Activated T-cell treated with anti-CD3 and anti-CD28 coated beads, Interleukin-2, amount 50 U/mL, for 24 hours (primary cell): ENCODE measurements around the gene NDOR1.
A peak's percentile ranks its signal among the peaks of the same experiment; 100 is the strongest.

Experiments used
- DNase-seq: peaks from one replicate; pipeline ENCODE4 v3.0.0-alpha.2; 2020
- H3K27ac Mint-ChIP-seq: 2 replicates; pipeline ENCODE4 v1.8.0; 2020; ENCODE audit warnings: mild to moderate bottlenecking, mixed read lengths
- H3K27me3 Mint-ChIP-seq: 2 replicates; pipeline ENCODE4 v1.8.0; 2020; ENCODE audit warnings: mixed read lengths
- H3K36me3 Mint-ChIP-seq: 2 replicates; pipeline ENCODE4 v1.8.0; 2020; ENCODE audit warnings: low read depth, mixed read lengths
- H3K4me1 Mint-ChIP-seq: 2 replicates; pipeline ENCODE4 v1.8.0; 2020; ENCODE audit warnings: low read depth, mixed read lengths
- H3K4me3 Mint-ChIP-seq: 2 replicates; pipeline ENCODE4 v1.8.0; 2020; ENCODE audit warnings: mild to moderate bottlenecking, moderate library complexity, mixed read lengths
- H3K9me3 Mint-ChIP-seq: 2 replicates; pipeline ENCODE4 v1.8.0; 2020; ENCODE audit warnings: mixed read lengths

Gene NDOR1

DNA sequence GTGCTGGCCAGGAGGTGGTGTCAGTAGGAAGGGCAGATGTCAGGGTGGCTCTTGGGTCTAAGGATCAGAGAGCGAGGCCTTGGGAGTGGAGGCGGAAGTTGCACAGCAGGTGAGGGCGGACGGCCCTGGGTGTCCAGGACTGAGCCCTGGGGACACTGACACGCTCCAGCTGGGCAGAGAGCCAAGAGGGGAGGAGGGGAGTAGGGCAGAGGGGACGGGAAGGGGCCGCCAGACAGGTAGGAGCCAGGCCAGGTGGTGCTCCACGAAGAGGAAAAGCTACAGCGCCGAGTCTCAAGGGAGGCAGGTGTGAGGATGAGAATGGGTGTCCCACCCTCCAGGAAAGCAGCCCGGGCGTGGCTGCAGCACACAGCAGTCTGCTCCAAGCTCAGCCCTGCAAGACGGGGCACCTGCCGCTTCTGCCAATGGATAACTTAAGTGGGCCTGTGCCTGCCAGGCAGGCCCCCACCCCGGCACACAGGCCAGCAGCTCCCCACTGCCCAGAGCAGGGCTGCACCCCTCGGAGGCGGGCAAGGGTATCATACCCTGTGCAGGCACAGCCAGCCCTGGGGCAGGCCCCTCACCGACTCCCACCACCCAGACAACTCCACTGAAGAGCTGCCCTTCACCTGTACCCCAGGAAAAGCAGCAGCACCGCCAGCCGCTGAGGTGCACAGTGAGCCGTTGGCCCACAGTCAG, 9.8 kb upstream of the NDOR1 start:
- Mint-ChIP-seq H3K27ac (no peak overlapping the region), H3K36me3 (peaks cover 11% of the 10 kb centered on the region), H3K4me1 (peaks cover 17% of the 10 kb centered on the region), H3K27me3 (no peaks in the 10 kb centered on the region), H3K4me3 (no peak overlapping the region), H3K9me3 (no peaks in the 10 kb centered on the region)
- no peak for DNase-seq

DNA sequence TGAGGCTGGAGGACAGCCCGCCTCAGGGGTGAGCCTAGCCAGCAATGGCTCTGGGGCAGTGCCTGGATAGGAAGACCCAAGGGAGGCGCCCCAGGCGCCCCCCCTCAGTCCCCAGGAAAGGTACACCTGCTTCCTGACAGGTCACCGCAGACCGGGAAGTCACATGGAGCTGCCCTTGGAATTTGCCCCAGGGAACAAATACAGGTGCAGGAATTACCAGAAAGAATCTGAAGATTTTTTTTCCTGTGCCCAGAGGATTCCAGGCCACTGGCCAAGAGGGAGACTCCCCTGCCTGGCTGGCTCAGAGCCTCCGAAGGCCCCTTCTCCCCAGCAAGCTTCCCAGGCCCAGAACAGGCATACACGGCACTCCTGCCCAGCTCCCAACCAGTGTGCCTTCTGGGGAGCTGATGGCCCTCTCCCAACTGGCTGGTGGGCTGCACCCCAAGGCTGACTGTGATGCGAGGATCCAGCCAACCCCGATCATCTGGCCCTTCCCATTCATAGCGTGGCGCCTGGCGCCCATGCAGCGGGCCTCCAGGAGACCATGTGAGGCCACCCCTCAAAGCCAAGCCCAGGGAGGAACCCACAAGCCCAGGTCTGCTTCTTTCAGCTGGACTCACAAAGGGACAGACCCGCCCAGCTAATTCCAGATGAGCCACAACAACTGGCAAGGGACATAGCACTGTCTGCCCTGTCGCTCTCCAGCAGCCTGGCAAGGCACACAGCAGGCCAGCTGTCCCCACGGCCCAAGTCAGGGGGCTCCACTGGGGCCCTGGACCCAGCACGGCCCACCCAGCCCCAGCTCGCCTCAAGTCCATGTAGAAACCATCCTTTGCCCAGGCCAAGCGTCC, 7.2 kb upstream of the NDOR1 start:
- H3K9me3 Mint-ChIP-seq = no peaks in the 10 kb centered on the region
- H3K36me3 Mint-ChIP-seq = peaks cover 8% of the 10 kb centered on the region
- H3K4me3 Mint-ChIP-seq = peak overlapping the region; percentile 33
- peaks cover 29% of the 10 kb centered on the region for H3K4me1 Mint-ChIP-seq
- no peak overlapping the region for H3K27ac Mint-ChIP-seq
- no peak for DNase-seq
- no peaks in the 10 kb centered on the region for H3K27me3 Mint-ChIP-seq

DNA sequence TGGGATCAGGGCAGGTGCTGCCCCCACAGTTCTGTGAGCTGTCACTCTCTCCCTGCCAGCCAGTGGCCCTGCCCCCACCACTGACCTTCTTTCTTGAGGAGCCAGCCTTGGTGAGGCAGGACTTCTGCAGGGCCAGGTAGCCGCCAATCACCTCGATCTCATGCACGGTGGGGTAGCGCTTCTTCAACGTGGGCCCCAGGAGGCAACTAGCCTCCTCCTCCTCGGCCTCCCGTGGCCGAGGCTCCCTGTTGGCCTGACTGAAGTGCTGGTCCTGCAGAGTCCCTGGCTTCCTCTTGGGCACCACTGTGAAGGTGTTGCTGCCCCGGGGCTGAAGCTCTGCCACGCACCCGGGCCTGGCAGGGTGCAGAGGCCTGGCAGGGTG, 6.6 kb upstream of the NDOR1 start:
- Mint-ChIP-seq H3K27ac (no peak overlapping the region), H3K27me3 (no peaks in the 10 kb centered on the region), H3K4me3 (peak overlapping the region; percentile 33)

DNA sequence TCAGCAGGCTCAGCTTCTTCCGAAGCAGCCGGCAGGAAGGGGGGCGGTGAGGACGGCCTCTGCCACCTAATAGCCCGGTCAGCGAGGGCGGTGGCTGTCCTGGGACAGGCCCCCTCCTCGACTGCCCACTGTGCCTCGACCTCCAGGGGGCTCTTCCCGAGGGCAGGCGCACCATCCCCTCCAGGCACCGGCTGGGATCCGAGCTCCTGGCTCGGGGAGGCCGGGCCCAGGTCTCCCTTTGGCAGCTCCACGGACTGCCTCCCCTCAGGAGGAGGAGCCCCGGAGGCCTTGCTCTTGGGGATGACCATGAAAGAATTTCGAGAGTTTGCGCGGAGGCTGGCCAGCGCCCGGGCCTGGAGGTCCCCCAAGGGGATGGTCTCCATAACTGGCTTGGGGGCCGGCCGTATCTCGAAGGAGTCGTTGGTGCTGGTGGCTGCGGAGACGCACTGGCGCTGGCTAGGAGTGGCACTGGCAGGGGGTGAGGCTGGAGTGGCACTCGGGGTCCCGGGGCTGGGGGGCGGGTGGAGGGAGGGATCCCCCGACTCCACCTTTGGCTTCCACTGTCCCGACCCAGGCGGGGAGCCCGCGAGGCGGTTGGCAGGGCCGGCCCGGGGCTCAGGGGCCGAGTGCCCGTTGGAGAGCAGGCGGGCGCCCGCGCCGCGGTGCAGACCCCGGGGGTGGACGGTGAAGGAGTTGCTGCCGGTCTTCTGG, 5.9 kb upstream of the NDOR1 start:
- Mint-ChIP-seq H3K4me3 (peak overlapping the region; percentile 77), H3K27ac (peak overlapping the region; percentile 68), H3K4me1 (peaks cover 40% of the 10 kb centered on the region), H3K36me3 (peaks cover 14% of the 10 kb centered on the region), H3K9me3 (no peaks in the 10 kb centered on the region), H3K27me3 (no peaks in the 10 kb centered on the region)
- DNase-seq = no peak

More for the DNA sequence above, 6.6 kb upstream of the NDOR1 start:
- no peak for DNase-seq
- Mint-ChIP-seq H3K4me1 (peaks cover 33% of the 10 kb centered on the region), H3K9me3 (no peaks in the 10 kb centered on the region), H3K36me3 (peaks cover 8% of the 10 kb centered on the region)

DNA sequence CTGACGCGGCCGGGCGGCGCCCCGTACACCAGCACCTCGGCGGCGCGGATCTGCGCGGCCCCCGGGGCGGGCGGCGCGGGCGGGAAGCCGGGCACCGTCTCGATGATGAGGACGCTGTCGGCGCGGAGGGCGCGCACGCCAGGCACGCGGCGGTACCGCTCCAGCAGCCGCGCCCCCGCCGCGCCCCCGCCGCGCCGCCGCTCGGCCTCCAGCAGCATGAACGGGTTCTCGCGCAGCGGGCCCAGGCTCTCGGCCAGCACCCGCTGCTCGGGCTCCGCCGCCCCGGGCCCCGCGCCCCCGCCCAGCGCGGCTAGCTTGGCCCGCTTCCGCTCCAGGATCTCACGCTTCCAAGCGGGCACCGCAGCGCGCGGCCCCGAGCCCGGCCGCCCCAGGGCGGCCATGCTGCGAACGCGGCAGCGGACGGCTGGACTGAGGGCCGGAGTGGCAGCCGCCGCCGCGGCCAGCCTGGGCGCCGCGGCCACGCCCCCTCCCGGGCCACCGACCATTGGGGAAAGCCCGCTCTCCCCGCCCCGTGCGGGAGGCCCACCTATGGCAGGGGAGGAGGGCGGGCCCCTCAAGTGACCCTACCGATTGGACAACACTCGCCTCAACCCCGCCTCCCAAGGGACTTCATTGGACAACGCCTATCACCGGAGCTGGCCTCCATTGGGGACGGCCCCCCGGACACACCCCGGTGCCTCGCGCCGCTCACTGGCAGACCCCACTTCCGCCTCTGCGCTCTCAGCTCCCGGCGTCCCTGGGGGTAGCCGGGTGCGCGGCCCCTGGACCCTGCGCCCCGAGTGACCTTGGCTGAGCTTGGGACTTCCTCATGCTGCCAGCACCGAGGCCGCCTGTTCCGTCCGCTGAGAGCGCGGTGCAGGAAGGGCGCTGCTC, 4.9 kb upstream of the NDOR1 start, which contains the start of gene TPRN:
Gene TPRN, minus strand, starts transcription at position 431 of the 894 bp plus-strand sequence. Its CDS starts 30 bp downstream, at position 401.
- H3K4me3 Mint-ChIP-seq = peak within 1 kb of the TSS; percentile 87
- peak within 1 kb of the TSS; percentile 90 for H3K27ac Mint-ChIP-seq
- no peaks in the 10 kb centered on the region for H3K9me3 Mint-ChIP-seq
- peaks cover 42% of the 10 kb centered on the region for H3K4me1 Mint-ChIP-seq
- no peaks in the 10 kb centered on the region for H3K27me3 Mint-ChIP-seq
- peak; percentile 96 for DNase-seq
- H3K36me3 Mint-ChIP-seq = peaks cover 20% of the 10 kb centered on the region

DNA sequence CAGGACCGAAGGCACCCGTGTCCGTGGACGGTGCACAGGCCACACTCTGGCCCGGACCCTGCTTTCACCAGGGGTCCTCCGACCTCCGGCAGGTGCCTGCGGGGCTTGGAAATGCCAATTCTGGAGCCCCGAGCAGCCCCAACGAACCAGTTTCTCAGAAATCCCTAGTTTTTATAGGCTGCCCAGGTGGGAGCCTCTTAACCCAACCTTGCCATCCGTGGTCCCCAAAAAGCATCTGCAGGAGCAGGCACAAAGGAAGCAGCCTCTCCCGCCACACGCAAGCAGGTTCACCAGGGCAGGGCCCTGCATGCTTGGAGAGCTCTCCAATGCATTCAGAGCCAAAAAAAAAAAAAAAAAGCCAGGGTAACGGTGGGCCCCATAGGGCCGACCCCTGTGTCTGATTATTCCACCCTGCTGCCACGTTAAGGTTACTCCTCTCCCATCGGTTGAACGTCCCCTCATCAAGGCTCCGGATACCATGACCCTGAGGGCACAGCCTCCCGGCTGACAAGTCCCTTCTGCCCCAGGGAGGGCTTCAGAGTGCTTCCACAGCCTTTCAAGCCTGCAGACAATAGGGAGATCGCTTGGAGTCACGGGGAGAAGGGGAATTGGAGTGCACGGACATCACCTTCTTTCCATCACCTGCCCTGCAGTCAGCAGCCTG, 4.2 kb upstream of the NDOR1 start:
- Mint-ChIP-seq H3K36me3 (peaks cover 28% of the 10 kb centered on the region), H3K9me3 (no peaks in the 10 kb centered on the region), H3K4me1 (peaks cover 44% of the 10 kb centered on the region)

DNA sequence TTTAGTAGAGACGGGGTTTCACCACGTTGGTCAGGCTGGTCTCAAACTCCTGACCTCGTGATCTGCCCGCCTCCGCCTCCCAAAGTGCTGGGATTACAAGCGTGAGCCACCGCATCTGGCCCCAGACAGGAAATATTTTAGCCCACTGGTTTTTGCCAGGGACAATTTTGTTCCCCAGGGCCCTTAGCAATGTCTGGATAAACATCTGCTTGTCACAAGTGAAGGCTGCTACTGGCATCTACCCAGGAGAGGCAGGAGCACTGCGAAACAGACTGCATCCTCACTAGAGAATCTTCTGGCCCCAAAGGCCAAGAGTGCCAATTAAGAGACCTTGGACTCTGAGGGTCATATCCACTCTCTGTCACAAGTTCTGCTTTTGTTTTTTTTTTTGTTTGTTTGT, 2.5 kb upstream of the NDOR1 start:
- H3K9me3 Mint-ChIP-seq = no peaks in the 10 kb centered on the region
- H3K4me3 Mint-ChIP-seq = peak overlapping the region; percentile 38
- peaks cover 44% of the 10 kb centered on the region for H3K36me3 Mint-ChIP-seq
- DNase-seq = no peak
- no peaks in the 10 kb centered on the region for H3K27me3 Mint-ChIP-seq
- peaks cover 56% of the 10 kb centered on the region for H3K4me1 Mint-ChIP-seq
- no peak overlapping the region for H3K27ac Mint-ChIP-seq

More for the DNA sequence above, 4.2 kb upstream of the NDOR1 start:
- no peak for DNase-seq
- Mint-ChIP-seq H3K27ac (peak overlapping the region; percentile 90), H3K4me3 (peak overlapping the region; percentile 87), H3K27me3 (no peaks in the 10 kb centered on the region)

DNA sequence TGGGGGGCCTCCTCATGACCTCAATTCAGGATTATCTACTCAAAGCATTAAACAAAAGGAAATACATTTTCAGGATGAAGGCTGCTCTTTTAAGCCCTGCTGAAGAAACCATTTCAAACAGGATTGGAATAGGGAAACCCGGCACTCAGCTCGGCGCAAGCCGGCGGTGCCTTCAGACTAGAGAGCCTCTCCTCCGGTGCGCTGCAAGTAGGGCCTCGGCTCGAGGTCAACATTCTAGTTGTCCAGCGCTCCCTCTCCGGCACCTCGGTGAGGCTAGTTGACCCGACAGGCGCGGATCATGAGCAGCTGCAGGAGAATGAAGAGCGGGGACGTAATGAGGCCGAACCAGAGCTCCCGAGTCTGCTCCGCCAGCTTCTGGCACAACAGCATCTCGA, 772 bp upstream of the NDOR1 start:
- Mint-ChIP-seq H3K4me3 (peak overlapping the region; percentile 95), H3K27me3 (no peaks in the 10 kb centered on the region), H3K9me3 (no peaks in the 10 kb centered on the region), H3K27ac (peak overlapping the region; percentile 95), H3K4me1 (peaks cover 49% of the 10 kb centered on the region), H3K36me3 (peaks cover 60% of the 10 kb centered on the region)
- DNase-seq = no peak

DNA sequence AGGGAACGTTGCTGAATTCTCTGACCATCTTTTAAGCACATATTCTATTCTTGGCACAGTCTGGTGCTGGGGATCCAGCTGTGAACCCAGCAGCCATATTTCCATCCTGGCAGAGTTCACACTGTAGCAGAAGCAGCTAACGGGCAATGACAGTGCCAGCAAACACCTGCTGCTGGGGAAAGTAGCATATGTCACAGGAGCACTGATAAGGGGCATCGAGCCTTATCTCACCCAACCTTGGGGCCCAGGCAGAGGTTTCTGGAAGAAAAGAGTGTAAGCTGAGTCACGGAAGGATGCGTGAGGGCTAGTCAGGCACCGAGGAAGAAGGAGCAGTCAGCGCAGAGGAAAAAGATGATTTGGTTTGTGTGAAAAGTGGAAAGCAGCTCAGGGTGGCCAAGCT, 1.1 kb downstream of the NDOR1 start:
- DNase-seq = no peak
- H3K27ac Mint-ChIP-seq = peak overlapping the region; percentile 95
- peaks cover 72% of the 10 kb centered on the region for H3K36me3 Mint-ChIP-seq
- peaks cover 41% of the 10 kb centered on the region for H3K4me1 Mint-ChIP-seq
- peak overlapping the region; percentile 95 for H3K4me3 Mint-ChIP-seq
- no peaks in the 10 kb centered on the region for H3K9me3 Mint-ChIP-seq
- H3K27me3 Mint-ChIP-seq = no peaks in the 10 kb centered on the region

DNA sequence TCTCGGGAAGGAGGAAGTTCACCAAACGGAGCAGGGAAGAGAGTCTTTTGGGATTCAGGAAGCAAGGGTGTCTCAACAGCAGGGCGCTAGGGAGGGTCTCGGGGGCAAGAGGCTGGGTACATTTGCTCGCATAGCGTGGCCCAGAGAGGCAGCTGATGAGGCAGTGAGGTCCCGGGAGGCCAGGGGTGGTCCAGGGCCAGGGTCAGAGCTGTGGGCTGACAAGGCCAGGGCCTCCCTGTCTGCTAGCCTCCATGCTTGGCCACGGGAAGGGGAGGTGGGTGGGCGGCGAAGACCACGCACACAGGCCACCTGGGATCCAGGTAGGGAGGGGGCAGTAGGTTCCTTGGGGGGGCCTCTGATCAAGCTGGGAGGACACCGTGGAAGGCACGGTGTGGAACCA, 6.0 kb downstream of the NDOR1 start:
- Mint-ChIP-seq H3K4me3 (no peak overlapping the region), H3K36me3 (peaks cover 78% of the 10 kb centered on the region), H3K27ac (no peak overlapping the region), H3K4me1 (peaks cover 13% of the 10 kb centered on the region), H3K9me3 (no peaks in the 10 kb centered on the region), H3K27me3 (no peaks in the 10 kb centered on the region)
- no peak for DNase-seq

DNA sequence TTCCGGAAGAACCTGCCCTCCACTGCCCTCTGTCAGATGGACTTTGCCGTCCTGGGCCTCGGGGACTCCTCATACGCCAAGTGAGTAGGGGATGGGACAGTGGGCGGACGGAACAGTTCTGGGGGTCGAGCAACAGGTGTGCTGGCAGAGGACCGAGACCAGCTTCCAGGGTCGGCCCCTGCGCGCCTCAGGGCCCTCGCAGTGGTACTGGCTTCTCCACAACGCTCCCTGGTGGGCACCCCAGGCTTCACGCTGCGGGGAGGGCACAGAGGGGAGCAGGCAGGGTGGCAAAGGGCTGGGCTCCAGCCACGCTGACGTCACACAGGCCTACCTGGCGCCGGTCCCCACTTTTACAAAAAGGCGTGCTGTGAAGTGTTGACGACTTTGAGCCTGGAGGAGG, 7.0 kb downstream of the NDOR1 start:
- peaks cover 75% of the 10 kb centered on the region for H3K36me3 Mint-ChIP-seq
- H3K9me3 Mint-ChIP-seq = no peaks in the 10 kb centered on the region
- no peak overlapping the region for H3K4me3 Mint-ChIP-seq
- H3K27me3 Mint-ChIP-seq = no peaks in the 10 kb centered on the region
- peaks cover 4% of the 10 kb centered on the region for H3K4me1 Mint-ChIP-seq
- H3K27ac Mint-ChIP-seq = no peak overlapping the region
- DNase-seq = no peak

DNA sequence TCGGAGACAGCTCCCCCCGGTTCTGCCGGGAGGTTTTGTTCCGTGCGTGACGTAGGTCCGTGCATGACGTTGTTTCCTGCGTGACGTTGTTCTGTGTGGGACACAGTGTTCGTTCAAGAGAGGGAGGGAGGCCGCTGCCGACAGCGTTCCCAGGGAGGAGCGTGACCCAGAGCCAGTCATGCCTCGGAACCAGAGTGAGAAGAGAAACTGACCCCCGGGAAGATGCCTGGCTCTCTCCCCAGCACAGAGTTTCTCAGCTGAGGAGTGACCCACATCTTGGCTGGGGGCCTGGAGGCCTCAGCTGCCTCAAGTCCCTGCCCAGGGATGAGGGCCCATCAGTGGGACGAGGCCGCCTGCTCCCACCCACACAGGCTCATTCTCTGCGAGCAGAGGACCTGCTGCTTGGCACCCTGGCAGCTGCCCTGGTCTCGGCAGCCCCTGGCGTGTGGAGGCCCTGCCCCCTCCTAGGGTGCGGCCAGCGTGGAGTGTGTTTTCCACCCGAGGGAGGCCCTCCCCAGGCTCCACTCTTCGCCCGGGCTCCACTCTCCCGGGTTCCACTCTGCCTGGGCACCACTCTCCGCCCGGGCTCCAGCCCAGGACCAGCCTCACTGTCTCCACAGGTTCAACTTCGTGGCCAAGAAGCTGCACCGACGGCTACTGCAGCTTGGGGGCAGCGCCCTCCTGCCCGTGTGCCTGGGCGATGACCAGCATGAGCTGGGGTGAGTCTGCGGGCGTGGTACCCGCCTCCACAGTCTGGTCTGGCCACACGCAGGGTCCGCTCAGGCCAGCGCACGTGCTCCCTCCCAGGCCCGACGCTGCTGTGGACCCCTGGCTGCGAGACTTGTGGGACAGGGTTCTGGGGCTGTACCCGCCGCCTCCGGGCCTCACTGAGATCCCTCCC, 7.9 kb downstream of the NDOR1 start:
- no peak overlapping the region for H3K27ac Mint-ChIP-seq
- no peaks in the 10 kb centered on the region for H3K27me3 Mint-ChIP-seq
- H3K4me1 Mint-ChIP-seq = peaks cover 1% of the 10 kb centered on the region
- no peak overlapping the region for H3K4me3 Mint-ChIP-seq
- H3K36me3 Mint-ChIP-seq = peaks cover 67% of the 10 kb centered on the region
- no peak for DNase-seq
- no peaks in the 10 kb centered on the region for H3K9me3 Mint-ChIP-seq

DNA sequence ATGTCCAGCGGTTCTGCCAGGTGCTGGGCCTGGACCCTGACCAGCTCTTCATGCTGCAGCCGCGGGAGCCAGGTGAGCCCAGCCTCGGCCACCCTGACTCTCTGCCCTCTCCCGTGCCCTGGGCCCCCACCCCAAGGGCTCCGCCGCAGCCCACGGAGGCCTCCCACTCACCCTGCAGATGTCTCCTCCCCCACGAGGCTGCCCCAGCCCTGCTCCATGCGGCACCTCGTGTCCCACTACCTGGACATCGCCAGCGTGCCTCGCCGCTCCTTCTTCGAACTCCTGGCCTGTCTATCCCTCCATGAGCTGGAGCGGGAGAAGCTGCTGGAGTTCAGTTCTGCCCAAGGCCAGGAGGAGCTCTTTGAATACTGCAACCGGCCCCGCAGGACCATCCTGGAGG, 9.1 kb downstream of the NDOR1 start:
- H3K4me3 Mint-ChIP-seq = no peak overlapping the region
- H3K9me3 Mint-ChIP-seq = no peaks in the 10 kb centered on the region
- H3K27ac Mint-ChIP-seq = no peak overlapping the region
- no peaks in the 10 kb centered on the region for H3K4me1 Mint-ChIP-seq
- H3K36me3 Mint-ChIP-seq = peaks cover 64% of the 10 kb centered on the region
- H3K27me3 Mint-ChIP-seq = no peaks in the 10 kb centered on the region
- no peak for DNase-seq
